Ovary (tissue), 9 donors: ENCODE results near the gene SPSB3. TPM values are rescaled to one million over a fixed set of nuclear protein-coding genes. Genes with fewer than 3 reads are reported as not detected.
"Not testable (repeated sequence)": the region's sequence is repeated elsewhere in the genome, so short reads cannot be mapped to it uniquely, and the experiment has no call there.

Experiments used
- DNase-seq, 5 donors: peaks; one replicate each; pipeline ENCODE4 v3.0.0-alpha.2; 2019 to 2020
- H3K27ac ChIP-seq, 2 donors: fragments of 200-600 bp; one replicate each; pipeline versions ENCODE4 v1.5.1 to v1.8.0; 2019 to 2022
- H3K27me3 ChIP-seq: fragments of 200-600 bp; one replicate; pipeline ENCODE4 v1.8.0; 2022
- H3K36me3 ChIP-seq: fragments of 200-600 bp; sonication (generic); one replicate; pipeline ENCODE4 v1.5.1; 2019
- H3K4me1 ChIP-seq: one replicate; pipeline ENCODE4 v1.8.1; 2013; ENCODE audit warnings: mild to moderate bottlenecking, moderate library complexity; ENCODE audit not compliant: insufficient read depth
- H3K4me3 ChIP-seq: fragments of 200-600 bp; sonication (generic); one replicate; pipeline ENCODE4 v1.5.1; 2017
- H3K9me3 ChIP-seq, 2 donors: fragments of 200-600 bp in 1 of 2; sonication (generic) in 1 of 2; one replicate each; pipeline versions ENCODE4 v1.5.1 to v1.8.1; 2013 to 2019; ENCODE audit warnings: mild to moderate bottlenecking in 1 of 2, moderate library complexity in 1 of 2
- CTCF ChIP-seq, 3 donors: fragments of 450-650 bp in 2 of 3; fragments of 200-600 bp in 1 of 3; IDR thresholded peaks; one replicate each; pipeline versions ENCODE4 v1.5.1 to v1.8.0; 2016 to 2022; ENCODE audit warnings: antibody characterized with exemption in 3 of 3, mild to moderate bottlenecking in 1 of 3
- EP300 ChIP-seq: sonication (generic); formaldehyde crosslinking; IDR thresholded peaks from one replicate; pipeline ENCODE4 v1.6.1; 2017; ENCODE audit warnings: antibody characterized with exemption
- POLR2A ChIP-seq: fragments of 450-650 bp; IDR thresholded peaks from one replicate; pipeline ENCODE4 v1.6.1; 2017; ENCODE audit warnings: antibody characterized with exemption, mild to moderate bottlenecking, moderate library complexity
- WGBS, 3 donors: extraction: QIAGEN DNeasy Blood & Tissue Kit in 1 of 3; methylation state at CpG; one replicate each; pipeline versions ENCODE4 v1.1.5 to v1.1.7; 2013 to 2017; 5-methylcytosine and 5-hydroxymethylcytosine counted together
- intact Hi-C, 4 donors: fragments of 100-400 bp; cut with DNase I; formaldehyde crosslinking; loops; one replicate each; pipeline versions ENCODE4 v1.11.0 to v1.15.1; 2022 to 2023
- polyA plus RNA-seq, 2 donors: library from polyadenylated mRNA; stranded (reverse); fragments of 200-250 nt in 1 of 2; fragments of 350-450 nt in 1 of 2; fragmentation: Illumina TruSeq in 1 of 2; extraction: RNeasy Lipid Tissue Mini Kit (QIAGEN cat#74804) in 1 of 2; gene quantifications; one replicate each; pipeline ENCODE4 v1.2.3, GENCODE V29; 2013 to 2014
- total RNA-seq, 7 donors: library from RNA; depleted of rRNA in 2 of 7; stranded (reverse); fragments of >200 nt in 2 of 7; fragmentation: NEBNext Ultra II Directional in 3 of 7; extraction: Animal tissue kit (Norgen Biotek cat#: 25700) in 3 of 7; gene quantifications; one replicate each; pipeline versions ENCODE4 v1.1.0 to v1.2.4, GENCODE V29; 2016 to 2023
- donor health status: DM: no; HTN: no; CAD: no; lungs with moderate emphysema.
- donor health status: DM: no; HTN: no; CAD: no.
- donor health status: Bipolar disorder and iron deficiency.
- donor health status: DM: yes; HTN: yes; CAD: no.
- donor health status: DM: no; HTN: no; CAD: no.
- donor health status: DM: yes; HTN: yes; CAD: no.

Gene SPSB3
- total and polyA plus RNA-seq, 9 donors, result 2.4 to 138 (median 57.6) TPM

- Histone ChIP-seq H3K4me3 (no peak overlapping the region), H3K4me1 (no peaks in the 10 kb centered on the region), H3K9me3 (no peaks in the 10 kb centered on the region), H3K27ac (no peak overlapping the region), H3K36me3 (no peaks in the 10 kb centered on the region), H3K27me3 (no peaks in the 10 kb centered on the region)
- DNase-seq, result no peak
- TF ChIP-seq POLR2A, result no peak
- no peak for TF ChIP-seq EP300
- no peak for TF ChIP-seq CTCF (IDR thresholded peaks at IDR 0.05)
- WGBS, 3 donors, result 96 to 97% (median 96%) methylated on average over 22 of the region's 22 CpGs
- intact Hi-C loops, result no loop called here
Measured at GRCh38 chr16:1734816-1735215, 47.6 kb downstream of the SPSB3 start.

- H3K27ac ChIP-seq, result no peak overlapping the region
- 88 to 93% (median 91%) methylated on average over 12 to 22 of the region's 22 CpGs for WGBS, 3 donors
Measured at GRCh38 chr16:1734123-1734522, 48.2 kb downstream of the SPSB3 start.

GRCh38 chr16:1732551-1732987, 49.8 kb downstream of the SPSB3 start:
- 88 to 91% (median 89%) methylated on average over 21 of the region's 21 CpGs for WGBS, 3 donors
- H3K4me1 ChIP-seq, H3K9me3 ChIP-seq, H3K36me3 ChIP-seq, intact Hi-C loops, H3K27ac ChIP-seq, H3K4me3 ChIP-seq, DNase-seq, H3K27me3 ChIP-seq: not testable (repeated sequence)

More at GRCh38 chr16:1734123-1734522, 48.2 kb downstream of the SPSB3 start:
- H3K9me3 ChIP-seq, result no peaks in the 10 kb centered on the region
- H3K4me3 ChIP-seq, result no peak overlapping the region
- no peaks in the 10 kb centered on the region for H3K36me3 ChIP-seq
- TF ChIP-seq EP300 (no peak), CTCF (IDR thresholded peaks at IDR 0.05) (no peak), POLR2A (no peak)
- intact Hi-C loops, result no loop called here
- no peak for DNase-seq
- no peaks in the 10 kb centered on the region for H3K4me1 ChIP-seq
- H3K27me3 ChIP-seq, result no peaks in the 10 kb centered on the region

GRCh38 chr16:1732071-1732470, 50.3 kb downstream of the SPSB3 start:
- WGBS, 3 donors, result 76 to 86% (median 81%) methylated on average over 14 of the region's 14 CpGs
- Histone ChIP-seq H3K4me3 (no peak overlapping the region), H3K36me3 (no peaks in the 10 kb centered on the region), H3K9me3 (no peaks in the 10 kb centered on the region), H3K27ac (no peak overlapping the region), H3K4me1 (no peaks in the 10 kb centered on the region), H3K27me3 (no peaks in the 10 kb centered on the region)
- TF ChIP-seq EP300 (no peak), CTCF (IDR thresholded peaks at IDR 0.05) (no peak), POLR2A (no peak)
- intact Hi-C loops, result no loop called here
- no peak for DNase-seq

GRCh38 chr16:1731603-1732002, 50.8 kb downstream of the SPSB3 start:
- Histone ChIP-seq H3K4me3 (no peak overlapping the region), H3K4me1 (no peaks in the 10 kb centered on the region), H3K36me3 (no peaks in the 10 kb centered on the region), H3K27ac (no peak overlapping the region), H3K9me3 (no peaks in the 10 kb centered on the region), H3K27me3 (no peaks in the 10 kb centered on the region)
- 77 to 89% (median 79%) methylated on average over 6 to 7 of the region's 7 CpGs for WGBS, 3 donors
- intact Hi-C loops, result no loop called here
- TF ChIP-seq POLR2A, result no peak
- no peak for TF ChIP-seq CTCF (IDR thresholded peaks at IDR 0.05)
- TF ChIP-seq EP300, result no peak
- no peak for DNase-seq
